HepG2 (cell line): ENCODE measurements around the gene LZTS2. TPM values are rescaled to one million over a fixed set of nuclear protein-coding genes. Genes with fewer than 3 reads are reported as not detected.

Experiments used
- BCL3 ChIP-seq: sonication (generic); formaldehyde crosslinking; IDR thresholded peaks from 2 replicates; pipeline ENCODE4 v1.5.1; 2020; ENCODE audit warnings: mild to moderate bottlenecking, missing genetic modification reagents, moderate library complexity
- BRF2 ChIP-seq: sonication (generic); formaldehyde crosslinking; IDR thresholded peaks from 2 replicates; pipeline ENCODE4 v1.8.1; 2022; ENCODE audit warnings: mild to moderate bottlenecking, missing genetic modification reagents
- CC2D1A ChIP-seq: sonication (generic); formaldehyde crosslinking; IDR thresholded peaks from 2 replicates; pipeline ENCODE4 v1.8.1; 2023; ENCODE audit warnings: mild to moderate bottlenecking, missing genetic modification reagents
- DR1 ChIP-seq: sonication (generic); formaldehyde crosslinking; IDR thresholded peaks from 2 replicates; pipeline ENCODE4 v1.8.0; 2021; ENCODE audit warnings: mild to moderate bottlenecking, missing genetic modification reagents, inconsistent platforms
- HNF4G ChIP-seq, 2 experiments: sonication (generic) in 1 of 2; formaldehyde crosslinking in 1 of 2; IDR thresholded peaks; 2 replicates each; pipeline versions ENCODE4 v1.4.0 to v1.6.1; 2011 to 2020; ENCODE audit warnings: borderline replicate concordance in 2 of 2, low read depth in 2 of 2, mild to moderate bottlenecking in 2 of 2, low read length in 1 of 2, missing genetic modification reagents in 1 of 2, moderate library complexity in 1 of 2
- KDM2A ChIP-seq: sonication (generic); formaldehyde crosslinking; IDR thresholded peaks from 2 replicates; pipeline ENCODE4 v1.4.0; 2020; ENCODE audit warnings: low read depth, missing genetic modification reagents, borderline replicate concordance
- KLF9 ChIP-seq: IDR thresholded peaks from 2 replicates; pipeline ENCODE4 v1.6.1; 2016; ENCODE audit warnings: low read depth
- NR2F6 ChIP-seq, 2 experiments: IDR thresholded peaks; 2 replicates each; pipeline ENCODE4 v1.6.1; 2016; ENCODE audit warnings: antibody characterized with exemption in 1 of 2, mild to moderate bottlenecking in 1 of 2
- ZNF354B ChIP-seq: sonication (generic); formaldehyde crosslinking; IDR thresholded peaks from 2 replicates; pipeline ENCODE4 v1.8.0; 2022; ENCODE audit warnings: mild to moderate bottlenecking, missing genetic modification reagents
- ZNF503 ChIP-seq: sonication (generic); formaldehyde crosslinking; IDR thresholded peaks from 2 replicates; pipeline ENCODE4 v1.4.0; 2020; ENCODE audit warnings: missing genetic modification reagents
- ZNF691 ChIP-seq: sonication (generic); formaldehyde crosslinking; IDR thresholded peaks from 2 replicates; pipeline ENCODE4 v1.4.0; 2020; ENCODE audit warnings: missing genetic modification reagents, low read depth, mild to moderate bottlenecking, borderline replicate concordance
- polyA plus RNA-seq, 8 experiments: library from polyadenylated mRNA; depleted of rRNA in 3 of 8; stranded (reverse) in 7 of 8; unstranded in 1 of 8; fragments of >200 nt; fragmentation: Illumina TruSeq in 4 of 8; extraction: Trizol in 4 of 8; gene quantifications; 2 replicates each; pipeline versions ENCODE4 v1.2.1 to v1.2.3, GENCODE V29; 2011 to 2016; ENCODE audit warnings: low read depth in 4 of 8, missing spikeins in 1 of 8, mixed read lengths in 1 of 8; ENCODE audit not compliant: insufficient read depth in 1 of 8
- total RNA-seq, 5 experiments: library from RNA; depleted of rRNA; stranded (reverse); fragments of >200 nt; fragmentation: Illumina TruSeq; extraction: Trizol; gene quantifications; 2 replicates each; pipeline ENCODE4 v1.2.3, GENCODE V29; 2016; ENCODE audit warnings: low read depth in 1 of 5
- TF ChIP-seq, protein P1 (sequence below): sonication (generic); formaldehyde crosslinking; conservative IDR thresholded peaks from 2 replicates; pipeline ENCODE4 v1.4.0; 2020; ENCODE audit warnings: missing genetic modification reagents
- TF ChIP-seq, protein P2 (sequence below): sonication (generic); formaldehyde crosslinking; IDR thresholded peaks from 2 replicates; pipeline ENCODE4 v1.4.0; 2020; ENCODE audit warnings: missing genetic modification reagents, borderline replicate concordance
- TF ChIP-seq, protein P3 (sequence below): sonication (generic); formaldehyde crosslinking; IDR thresholded peaks from 2 replicates; pipeline ENCODE4 v1.8.0; 2022; ENCODE audit warnings: mild to moderate bottlenecking, missing genetic modification reagents, borderline replicate concordance

Gene LZTS2
- total and polyA plus RNA-seq, 2 of the 13 experiments (the other 11 are each of a cell fraction or from before 2014, with no cell fraction given), result 43.6 to 65.6 TPM

DNA sequence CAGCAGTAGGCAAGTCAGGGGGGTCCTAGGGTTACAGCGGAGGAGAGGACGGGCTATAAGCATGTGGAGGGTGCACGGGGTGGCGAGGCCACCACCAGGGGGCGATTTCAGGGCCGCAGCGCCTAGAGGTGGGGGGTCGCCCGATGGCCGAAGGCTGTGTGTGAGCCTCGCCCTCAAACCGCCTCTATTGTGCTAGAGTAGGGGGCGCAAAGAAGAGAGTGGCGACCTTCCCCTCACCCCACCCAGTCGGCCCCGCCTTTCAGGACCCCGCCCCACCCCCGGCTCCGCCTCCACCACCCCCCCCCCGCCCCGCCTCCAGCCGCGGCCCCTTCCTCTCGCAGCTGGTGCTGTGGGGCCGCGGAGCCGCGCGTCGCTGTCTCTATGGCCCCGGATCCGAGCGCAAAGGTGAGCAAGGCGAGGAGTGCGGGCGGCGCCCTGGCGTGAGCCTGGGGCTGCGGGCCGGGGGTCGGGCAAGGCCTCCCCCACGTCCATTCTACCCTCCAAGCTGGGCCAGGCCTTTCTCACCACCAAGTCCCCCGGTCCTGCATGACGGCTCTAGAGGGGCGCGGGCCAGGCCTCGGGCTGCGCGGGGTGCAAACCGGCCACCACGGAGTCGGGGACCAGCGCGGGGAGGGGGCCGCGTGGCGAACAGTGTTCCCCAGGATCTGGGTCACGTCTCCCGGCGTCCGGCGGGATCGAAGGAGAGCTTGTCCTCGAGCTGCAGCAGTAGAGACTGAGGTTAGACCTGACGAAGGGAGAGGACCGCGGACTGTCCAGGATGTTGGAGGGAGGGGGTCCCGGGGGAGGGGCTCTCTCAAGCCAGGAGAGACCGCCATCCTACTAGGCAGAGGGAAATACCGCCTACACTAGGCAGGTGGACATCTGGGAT is 30.2 kb upstream of the LZTS2 start, which contains the start of gene SEMA4G (continued):
- TF ChIP-seq BRF2, result peak; percentile 55; the same call in 1 of the 2 replicates
- TF ChIP-seq ZNF691 (CRISPR knock-in tag), result 0 out of 2 replicates have a peak, but pooled peaks have one; percentile 70
- TF ChIP-seq ZNF503, result 0 out of 2 replicates have a peak, but pooled peaks have one; percentile 33
- peak; percentile 34; the same call in 1 of the 2 replicates for TF ChIP-seq NR2F6 (IDR thresholded peaks at IDR 0.05)
- peak; percentile 6; the same call in 1 of the 2 replicates for TF ChIP-seq NR2F6 (CRISPR knock-in tag; IDR thresholded peaks at IDR 0.05)
- TF ChIP-seq, protein P1, sequence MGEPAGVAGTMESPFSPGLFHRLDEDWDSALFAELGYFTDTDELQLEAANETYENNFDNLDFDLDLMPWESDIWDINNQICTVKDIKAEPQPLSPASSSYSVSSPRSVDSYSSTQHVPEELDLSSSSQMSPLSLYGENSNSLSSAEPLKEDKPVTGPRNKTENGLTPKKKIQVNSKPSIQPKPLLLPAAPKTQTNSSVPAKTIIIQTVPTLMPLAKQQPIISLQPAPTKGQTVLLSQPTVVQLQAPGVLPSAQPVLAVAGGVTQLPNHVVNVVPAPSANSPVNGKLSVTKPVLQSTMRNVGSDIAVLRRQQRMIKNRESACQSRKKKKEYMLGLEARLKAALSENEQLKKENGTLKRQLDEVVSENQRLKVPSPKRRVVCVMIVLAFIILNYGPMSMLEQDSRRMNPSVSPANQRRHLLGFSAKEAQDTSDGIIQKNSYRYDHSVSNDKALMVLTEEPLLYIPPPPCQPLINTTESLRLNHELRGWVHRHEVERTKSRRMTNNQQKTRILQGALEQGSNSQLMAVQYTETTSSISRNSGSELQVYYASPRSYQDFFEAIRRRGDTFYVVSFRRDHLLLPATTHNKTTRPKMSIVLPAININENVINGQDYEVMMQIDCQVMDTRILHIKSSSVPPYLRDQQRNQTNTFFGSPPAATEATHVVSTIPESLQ (CRISPR knock-in tag), result no peak
- no peak for TF ChIP-seq ZNF354B (CRISPR knock-in tag)
- peak; percentile 35; the same call in 1 of the 2 replicates for TF ChIP-seq BCL3 (CRISPR knock-in tag)
- 0 out of 2 replicates have a peak, but pooled peaks have one; percentile 33 for TF ChIP-seq CC2D1A (CRISPR knock-in tag)
- TF ChIP-seq KLF9 (CRISPR knock-in tag), result no peak
- TF ChIP-seq, protein P2, sequence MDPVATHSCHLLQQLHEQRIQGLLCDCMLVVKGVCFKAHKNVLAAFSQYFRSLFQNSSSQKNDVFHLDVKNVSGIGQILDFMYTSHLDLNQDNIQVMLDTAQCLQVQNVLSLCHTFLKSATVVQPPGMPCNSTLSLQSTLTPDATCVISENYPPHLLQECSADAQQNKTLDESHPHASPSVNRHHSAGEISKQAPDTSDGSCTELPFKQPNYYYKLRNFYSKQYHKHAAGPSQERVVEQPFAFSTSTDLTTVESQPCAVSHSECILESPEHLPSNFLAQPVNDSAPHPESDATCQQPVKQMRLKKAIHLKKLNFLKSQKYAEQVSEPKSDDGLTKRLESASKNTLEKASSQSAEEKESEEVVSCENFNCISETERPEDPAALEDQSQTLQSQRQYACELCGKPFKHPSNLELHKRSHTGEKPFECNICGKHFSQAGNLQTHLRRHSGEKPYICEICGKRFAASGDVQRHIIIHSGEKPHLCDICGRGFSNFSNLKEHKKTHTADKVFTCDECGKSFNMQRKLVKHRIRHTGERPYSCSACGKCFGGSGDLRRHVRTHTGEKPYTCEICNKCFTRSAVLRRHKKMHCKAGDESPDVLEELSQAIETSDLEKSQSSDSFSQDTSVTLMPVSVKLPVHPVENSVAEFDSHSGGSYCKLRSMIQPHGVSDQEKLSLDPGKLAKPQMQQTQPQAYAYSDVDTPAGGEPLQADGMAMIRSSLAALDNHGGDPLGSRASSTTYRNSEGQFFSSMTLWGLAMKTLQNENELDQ (CRISPR knock-in tag), result 0 out of 2 replicates have a peak, but pooled peaks have one; percentile 32
- peak; percentile 43; the same call in 1 of the 2 replicates for TF ChIP-seq KDM2A
- TF ChIP-seq, protein P3, sequence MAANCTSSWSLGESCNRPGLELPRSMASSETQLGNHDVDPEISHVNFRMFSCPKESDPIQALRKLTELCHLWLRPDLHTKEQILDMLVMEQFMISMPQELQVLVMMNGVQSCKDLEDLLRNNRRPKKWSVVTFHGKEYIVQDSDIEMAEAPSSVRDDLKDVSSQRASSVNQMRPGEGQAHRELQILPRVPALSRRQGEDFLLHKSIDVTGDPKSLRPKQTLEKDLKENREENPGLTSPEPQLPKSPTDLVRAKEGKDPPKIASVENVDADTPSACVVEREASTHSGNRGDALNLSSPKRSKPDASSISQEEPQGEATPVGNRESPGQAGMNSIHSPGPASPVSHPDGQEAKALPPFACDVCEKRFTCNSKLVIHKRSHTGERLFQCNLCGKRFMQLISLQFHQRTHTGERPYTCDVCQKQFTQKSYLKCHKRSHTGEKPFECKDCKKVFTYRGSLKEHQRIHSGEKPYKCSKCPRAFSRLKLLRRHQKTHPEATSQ (CRISPR knock-in tag), result 0 out of 2 replicates have a peak, but pooled peaks have one; percentile 47
- TF ChIP-seq DR1 (CRISPR knock-in tag), result peak; percentile 24
- TF ChIP-seq HNF4G (IDR thresholded peaks at IDR 0.05; ENCODE audit: borderline replicate concordance, low read depth, low read length), result peak; percentile 40; the same call in 1 of the 2 replicates
- TF ChIP-seq HNF4G (CRISPR knock-in tag; IDR thresholded peaks at IDR 0.05; ENCODE audit: borderline replicate concordance, low read depth), result no peak
